Thyroid gland (tissue), 4 donors: Measurements from ENCODE around the gene APOO.
"Not testable (repeated sequence)": the region's sequence is repeated elsewhere in the genome, so short reads cannot be mapped to it uniquely, and the experiment has no call there.

ENCODE experiments used
- POLR2A ChIP-seq, 2 donors: fragments of 450-650 bp; IDR thresholded peaks; one replicate each; pipeline ENCODE4 v1.6.1; 2017; ENCODE audit warnings: antibody characterized with exemption in 2 of 2, mild to moderate bottlenecking in 2 of 2, moderate library complexity in 1 of 2
- TF ChIP-seq, protein P1 (sequence below), 6 experiments: fragments of 200-600 bp in 3 of 6; fragments of 450-650 bp in 3 of 6; sonication (generic) in 3 of 6; IDR thresholded peaks; one replicate each; pipeline ENCODE4 v1.5.1; 2016 to 2019; ENCODE audit warnings: antibody characterized with exemption in 6 of 6, mild to moderate bottlenecking in 2 of 6, inconsistent platforms in 1 of 6, moderate library complexity in 1 of 6

DNA sequence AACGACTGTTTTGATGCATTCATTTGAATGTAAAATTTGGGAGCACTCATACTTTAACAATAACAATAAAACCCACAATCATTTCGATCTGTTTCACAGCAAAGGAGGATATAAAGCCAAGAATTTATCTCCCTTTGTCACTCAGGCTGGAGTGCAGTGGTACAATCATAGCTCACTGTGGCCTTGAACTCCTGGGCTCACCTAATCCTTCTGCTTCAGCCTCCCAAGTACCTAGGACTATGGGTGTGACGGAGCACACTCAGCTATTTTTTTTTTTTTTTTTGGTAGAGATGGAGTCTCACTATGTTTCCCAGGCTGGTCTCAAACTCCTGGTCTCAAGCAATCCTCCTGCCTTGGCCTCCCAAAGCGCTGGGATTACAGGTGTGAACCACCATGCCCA is 11.2 kb downstream of the APOO start:
- TF ChIP-seq, protein P1, sequence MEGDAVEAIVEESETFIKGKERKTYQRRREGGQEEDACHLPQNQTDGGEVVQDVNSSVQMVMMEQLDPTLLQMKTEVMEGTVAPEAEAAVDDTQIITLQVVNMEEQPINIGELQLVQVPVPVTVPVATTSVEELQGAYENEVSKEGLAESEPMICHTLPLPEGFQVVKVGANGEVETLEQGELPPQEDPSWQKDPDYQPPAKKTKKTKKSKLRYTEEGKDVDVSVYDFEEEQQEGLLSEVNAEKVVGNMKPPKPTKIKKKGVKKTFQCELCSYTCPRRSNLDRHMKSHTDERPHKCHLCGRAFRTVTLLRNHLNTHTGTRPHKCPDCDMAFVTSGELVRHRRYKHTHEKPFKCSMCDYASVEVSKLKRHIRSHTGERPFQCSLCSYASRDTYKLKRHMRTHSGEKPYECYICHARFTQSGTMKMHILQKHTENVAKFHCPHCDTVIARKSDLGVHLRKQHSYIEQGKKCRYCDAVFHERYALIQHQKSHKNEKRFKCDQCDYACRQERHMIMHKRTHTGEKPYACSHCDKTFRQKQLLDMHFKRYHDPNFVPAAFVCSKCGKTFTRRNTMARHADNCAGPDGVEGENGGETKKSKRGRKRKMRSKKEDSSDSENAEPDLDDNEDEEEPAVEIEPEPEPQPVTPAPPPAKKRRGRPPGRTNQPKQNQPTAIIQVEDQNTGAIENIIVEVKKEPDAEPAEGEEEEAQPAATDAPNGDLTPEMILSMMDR (IDR thresholded peaks at IDR 0.05) = not testable (repeated sequence)
- TF ChIP-seq POLR2A (IDR thresholded peaks at IDR 0.05) = not testable (repeated sequence)
